Neural cell (in vitro differentiated cells): ENCODE measurements around the gene FYCO1. TPM values are rescaled to one million over a fixed set of nuclear protein-coding genes. Genes with fewer than 3 reads are reported as not detected.

ENCODE experiments used
- H2AFZ ChIP-seq: fragments of 200-600, 300-800 bp; sonication (generic), shearing (Covaris generic); 2 replicates; pipeline ENCODE4 v1.6.0; 2014; ENCODE audit warnings: low read depth, mild to moderate bottlenecking, antibody characterized with exemption, low read length, moderate library complexity
- H3F3A ChIP-seq: fragments of 200-600 bp; shearing (Covaris generic); 2 replicates; pipeline ENCODE4 v1.6.1; 2016; ENCODE audit warnings: mild to moderate bottlenecking, moderate library complexity, mixed read lengths, antibody characterized with exemption, low read length; ENCODE audit not compliant: insufficient read depth, poor library complexity, severe bottlenecking
- H3K27ac ChIP-seq: fragments of 200-600, 300-800 bp; sonication (generic), shearing (Covaris generic); 2 replicates; pipeline ENCODE4 v1.5.1; 2014; ENCODE audit warnings: mild to moderate bottlenecking, low read length, moderate library complexity
- H3K27me3 ChIP-seq: fragments of 300-800, 200-600 bp; sonication (generic), shearing (Covaris generic); 2 replicates; pipeline ENCODE4 v1.6.0; 2014; ENCODE audit warnings: mild to moderate bottlenecking, low read depth, low read length, moderate library complexity; ENCODE audit not compliant: insufficient read depth
- H3K36me3 ChIP-seq: fragments of 300-800, 200-600 bp; sonication (generic), shearing (Covaris generic); 2 replicates; pipeline ENCODE4 v1.5.1; 2014; ENCODE audit warnings: mild to moderate bottlenecking, antibody characterized with exemption, low read length, moderate library complexity; ENCODE audit not compliant: insufficient read depth
- H3K4me2 ChIP-seq: fragments of 300-800, 200-600 bp; sonication (generic), shearing (Covaris generic); 2 replicates; pipeline ENCODE4 v1.6.0; 2014; ENCODE audit warnings: mild to moderate bottlenecking, low read length
- H3K4me3 ChIP-seq: fragments of 300-800, 200-600 bp; sonication (generic), shearing (Covaris generic); 2 replicates; pipeline ENCODE4 v1.5.1; 2014; ENCODE audit warnings: mild to moderate bottlenecking, low read length, moderate library complexity
- H3K79me2 ChIP-seq: fragments of 200-600 bp; shearing (Covaris generic); replicated peaks from 2 replicates; pipeline ENCODE4 v1.6.0; 2014; ENCODE audit warnings: mild to moderate bottlenecking, low read length, moderate library complexity; ENCODE audit not compliant: insufficient read depth
- H3K9ac ChIP-seq: fragments of 300-800, 200-600 bp; sonication (generic), shearing (Covaris generic); 2 replicates; pipeline ENCODE4 v1.6.1; 2016; ENCODE audit warnings: mild to moderate bottlenecking, low read length, mixed read lengths
- H3K9me2 ChIP-seq: fragments of 200-600 bp; shearing (Covaris generic); 2 replicates; pipeline ENCODE4 v1.6.1; 2016; ENCODE audit warnings: mild to moderate bottlenecking, low read length, mixed read lengths; ENCODE audit not compliant: insufficient read depth
- H3K9me3 ChIP-seq: fragments of 200-600, 300-800 bp; sonication (generic), shearing (Covaris generic); 2 replicates; pipeline ENCODE4 v1.6.1; 2016; ENCODE audit warnings: mild to moderate bottlenecking, mixed run types, low read length, moderate library complexity, mixed read lengths
- H4K20me1 ChIP-seq: fragments of 200-600 bp; shearing (Covaris generic); 2 replicates; pipeline ENCODE4 v1.6.1; 2016; ENCODE audit warnings: mild to moderate bottlenecking, mixed run types; ENCODE audit not compliant: insufficient read depth
- CTCF ChIP-seq: fragments of 450-650 bp; IDR thresholded peaks from 2 replicates; pipeline ENCODE4 v1.5.1; 2014; ENCODE audit warnings: antibody characterized with exemption, mild to moderate bottlenecking, moderate library complexity; ENCODE audit not compliant: poor library complexity, severe bottlenecking
- EP300 ChIP-seq: fragments of 450-650 bp; conservative IDR thresholded peaks from 2 replicates; pipeline ENCODE4 v1.6.1; 2014; ENCODE audit warnings: antibody characterized with exemption, mild to moderate bottlenecking, moderate library complexity; ENCODE audit not compliant: poor library complexity, severe bottlenecking
- EZH2 ChIP-seq: fragments of 200-600, 300-800 bp; shearing (Covaris generic), sonication (generic); IDR thresholded peaks from 2 replicates; pipeline ENCODE4 v1.6.1; 2014; ENCODE audit warnings: antibody characterized with exemption, low read length, borderline replicate concordance, mild to moderate bottlenecking; ENCODE audit not compliant: insufficient read depth, poor library complexity, severe bottlenecking
- MXI1 ChIP-seq: fragments of 450-650 bp; conservative IDR thresholded peaks from 2 replicates; pipeline ENCODE4 v1.6.1; 2014; ENCODE audit warnings: antibody characterized with exemption, mild to moderate bottlenecking; ENCODE audit not compliant: poor library complexity, severe bottlenecking
- POLR2AphosphoS5 ChIP-seq: IDR thresholded peaks from 2 replicates; pipeline ENCODE4 v1.6.1; 2012
- RAD21 ChIP-seq: fragments of 450-650 bp; conservative IDR thresholded peaks from 2 replicates; pipeline ENCODE4 v1.6.1; 2014; ENCODE audit warnings: antibody characterized with exemption, mild to moderate bottlenecking, moderate library complexity
- REST ChIP-seq: IDR thresholded peaks from 2 replicates; pipeline ENCODE4 v1.6.1; 2012; ENCODE audit warnings: borderline replicate concordance
- SMC3 ChIP-seq: fragments of 450-650 bp; conservative IDR thresholded peaks from 2 replicates; pipeline ENCODE4 v1.6.1; 2014; ENCODE audit warnings: antibody characterized with exemption, mild to moderate bottlenecking, moderate library complexity; ENCODE audit not compliant: poor library complexity
- TAF1 ChIP-seq: IDR thresholded peaks from 2 replicates; pipeline ENCODE4 v1.6.1; 2012; ENCODE audit warnings: low read depth
- polyA plus RNA-seq: library from polyadenylated mRNA; depleted of rRNA; stranded (reverse); fragments of >200 nt; gene quantifications from 2 replicates; pipeline ENCODE4 v1.2.3, GENCODE V29; 2014

FYCO1 gene
- polyA plus RNA-seq, 1 donor from 2014 or later, result 0.12 TPM

GRCh38 chr3:45936261-45936660 lies 59.4 kb downstream of the FYCO1 start:
- Histone ChIP-seq H3K27me3 (no peaks in the 10 kb centered on the region), H3F3A (no peaks in the 10 kb centered on the region), H2AFZ (no peak overlapping the region), H3K79me2 (no peaks in the 10 kb centered on the region), H3K4me2 (no peak overlapping the region), H3K4me3 (no peak overlapping the region), H4K20me1 (no peaks in the 10 kb centered on the region), H3K9me3 (no peaks in the 10 kb centered on the region), H3K36me3 (no peaks in the 10 kb centered on the region), H3K9me2 (no peaks in the 10 kb centered on the region), H3K9ac (no peak overlapping the region), H3K27ac (no peak overlapping the region)
- no peak for TF ChIP-seq TAF1
- no peak for TF ChIP-seq EZH2
- TF ChIP-seq POLR2AphosphoS5, result no peak
- no peak for TF ChIP-seq RAD21
- no peak for TF ChIP-seq EP300
- TF ChIP-seq CTCF, result no peak
- TF ChIP-seq MXI1, result no peak
- TF ChIP-seq SMC3, result no peak
- TF ChIP-seq REST, result no peak

DNA sequence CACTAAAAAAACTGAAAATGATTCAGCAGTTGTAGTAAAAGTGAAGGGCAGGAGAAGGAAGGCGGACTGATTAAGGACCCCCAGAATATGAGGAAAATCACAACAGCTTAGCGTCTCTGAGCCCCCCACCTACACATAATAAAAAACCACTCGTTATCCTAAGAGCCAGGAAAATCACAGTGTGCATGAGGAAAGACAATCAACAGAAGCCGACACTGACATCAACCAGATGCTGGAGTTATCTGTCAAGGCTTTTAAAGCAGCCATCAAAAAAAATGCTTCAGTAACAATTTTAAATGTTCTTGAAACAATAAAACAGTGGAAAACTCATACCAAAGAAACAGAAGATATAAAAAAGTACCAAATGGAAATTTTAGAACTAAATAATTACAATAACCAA lies 62.0 kb downstream of the FYCO1 start:
- no peaks in the 10 kb centered on the region for H3K79me2 ChIP-seq
- no peaks in the 10 kb centered on the region for H3F3A ChIP-seq
- peak overlapping the region; percentile 35 for H3K4me3 ChIP-seq
- no peaks in the 10 kb centered on the region for H3K36me3 ChIP-seq
- TF ChIP-seq REST (peak; percentile 71), SMC3 (no peak), MXI1 (no peak), CTCF (no peak), POLR2AphosphoS5 (no peak)
- no peaks in the 10 kb centered on the region for H3K9me3 ChIP-seq
- no peaks in the 10 kb centered on the region for H3K27me3 ChIP-seq
- H2AFZ ChIP-seq, result no peak overlapping the region
- H3K27ac ChIP-seq, result peak overlapping the region; percentile 13
- no peak overlapping the region for H3K4me2 ChIP-seq
- H3K9me2 ChIP-seq, result no peaks in the 10 kb centered on the region
- H4K20me1 ChIP-seq, result no peaks in the 10 kb centered on the region
- H3K9ac ChIP-seq, result no peak overlapping the region
